Chondrocyte (in vitro differentiated cells): ENCODE results near the gene ZSCAN20. TPM values are rescaled to one million over a fixed set of nuclear protein-coding genes. Genes with fewer than 3 reads are reported as not detected.

Experiments
- DNase-seq: peaks from one replicate; pipeline ENCODE4 v3.0.0; 2021; ENCODE audit warnings: mixed read lengths, low spot score
- H3K27ac Mint-ChIP-seq: one replicate; pipeline ENCODE4 v1.8.0; 2021; ENCODE audit warnings: mild to moderate bottlenecking, moderate library complexity, mixed read lengths; ENCODE audit not compliant: unreplicated experiment
- H3K27me3 Mint-ChIP-seq: 2 replicates; pipeline ENCODE4 v1.8.0; 2021; ENCODE audit warnings: low read depth, mixed read lengths
- H3K36me3 Mint-ChIP-seq: 2 replicates; pipeline ENCODE4 v1.8.0; 2021; ENCODE audit warnings: low read depth, mixed read lengths
- H3K4me1 Mint-ChIP-seq: 2 replicates; pipeline ENCODE4 v1.8.0; 2021; ENCODE audit warnings: low read depth, mild to moderate bottlenecking, mixed read lengths
- H3K4me3 Mint-ChIP-seq: one replicate; pipeline ENCODE4 v1.8.0; 2021; ENCODE audit warnings: mild to moderate bottlenecking, moderate library complexity, mixed read lengths; ENCODE audit not compliant: unreplicated experiment
- H3K9me3 Mint-ChIP-seq: 2 replicates; pipeline ENCODE4 v1.8.0; 2021; ENCODE audit warnings: low read depth, mixed read lengths
- total RNA-seq: library from RNA; stranded (reverse); gene quantifications from 3 replicates; pipeline ENCODE4 v1.2.1, GENCODE V29; 2021
- TF ChIP-seq, protein P1 (sequence below): fragments of 200-600 bp; sonication (generic); IDR thresholded peaks from 2 replicates; pipeline ENCODE4 v1.5.0; 2021; ENCODE audit warnings: antibody characterized with exemption, mild to moderate bottlenecking, moderate library complexity

Gene ZSCAN20
- total RNA-seq, 1 donor from 2014 or later = 4.4 TPM

- no peaks in the 10 kb centered on the region for H3K36me3 Mint-ChIP-seq
- H3K4me1 Mint-ChIP-seq = peaks cover 38% of the 10 kb centered on the region
- no peaks in the 10 kb centered on the region for H3K27me3 Mint-ChIP-seq
- TF ChIP-seq, protein P1, sequence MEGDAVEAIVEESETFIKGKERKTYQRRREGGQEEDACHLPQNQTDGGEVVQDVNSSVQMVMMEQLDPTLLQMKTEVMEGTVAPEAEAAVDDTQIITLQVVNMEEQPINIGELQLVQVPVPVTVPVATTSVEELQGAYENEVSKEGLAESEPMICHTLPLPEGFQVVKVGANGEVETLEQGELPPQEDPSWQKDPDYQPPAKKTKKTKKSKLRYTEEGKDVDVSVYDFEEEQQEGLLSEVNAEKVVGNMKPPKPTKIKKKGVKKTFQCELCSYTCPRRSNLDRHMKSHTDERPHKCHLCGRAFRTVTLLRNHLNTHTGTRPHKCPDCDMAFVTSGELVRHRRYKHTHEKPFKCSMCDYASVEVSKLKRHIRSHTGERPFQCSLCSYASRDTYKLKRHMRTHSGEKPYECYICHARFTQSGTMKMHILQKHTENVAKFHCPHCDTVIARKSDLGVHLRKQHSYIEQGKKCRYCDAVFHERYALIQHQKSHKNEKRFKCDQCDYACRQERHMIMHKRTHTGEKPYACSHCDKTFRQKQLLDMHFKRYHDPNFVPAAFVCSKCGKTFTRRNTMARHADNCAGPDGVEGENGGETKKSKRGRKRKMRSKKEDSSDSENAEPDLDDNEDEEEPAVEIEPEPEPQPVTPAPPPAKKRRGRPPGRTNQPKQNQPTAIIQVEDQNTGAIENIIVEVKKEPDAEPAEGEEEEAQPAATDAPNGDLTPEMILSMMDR = no peak
- no peak overlapping the region for H3K27ac Mint-ChIP-seq
- no peak for DNase-seq
- H3K4me3 Mint-ChIP-seq = no peak overlapping the region
- H3K9me3 Mint-ChIP-seq = no peaks in the 10 kb centered on the region
Measured at GRCh38 chr1:33464552-33464951, 7.9 kb upstream of the ZSCAN20 start.

DNA sequence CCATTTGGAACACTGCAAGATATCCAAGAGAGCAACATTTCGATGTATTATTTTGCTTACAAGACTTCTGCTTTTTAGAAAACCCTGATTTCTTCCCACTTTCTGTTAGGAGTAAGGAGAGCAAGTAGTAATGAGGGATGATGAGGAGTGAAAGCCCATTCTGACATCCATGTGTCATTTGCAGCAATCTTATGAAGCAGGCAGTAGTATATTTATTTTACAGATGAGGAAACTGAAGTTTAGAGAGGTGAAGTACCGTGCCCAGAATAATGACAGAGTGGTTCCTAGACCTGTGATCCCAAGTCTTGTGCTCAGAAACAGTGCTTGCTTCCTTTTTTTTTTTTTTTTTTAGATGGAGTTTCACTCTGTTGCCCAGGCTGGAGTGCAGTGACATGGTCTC lies 7.1 kb upstream of the ZSCAN20 start:
- no peak for DNase-seq
- Mint-ChIP-seq H3K4me3 (no peak overlapping the region), H3K27me3 (no peaks in the 10 kb centered on the region), H3K36me3 (no peaks in the 10 kb centered on the region), H3K4me1 (peaks cover 32% of the 10 kb centered on the region), H3K27ac (no peak overlapping the region), H3K9me3 (no peaks in the 10 kb centered on the region)
- TF ChIP-seq, protein P1 = no peak

GRCh38 chr1:33466159-33466558 lies 6.3 kb upstream of the ZSCAN20 start:
- Mint-ChIP-seq H3K27me3 (no peaks in the 10 kb centered on the region), H3K27ac (no peak overlapping the region), H3K4me3 (no peak overlapping the region), H3K36me3 (no peaks in the 10 kb centered on the region), H3K4me1 (peaks cover 29% of the 10 kb centered on the region), H3K9me3 (no peaks in the 10 kb centered on the region)
- no peak for DNase-seq
- TF ChIP-seq, protein P1 = no peak

GRCh38 chr1:33468011-33468410 lies 4.4 kb upstream of the ZSCAN20 start:
- Mint-ChIP-seq H3K27me3 (no peaks in the 10 kb centered on the region), H3K4me1 (peaks cover 29% of the 10 kb centered on the region), H3K27ac (no peak overlapping the region), H3K4me3 (no peak overlapping the region), H3K9me3 (no peaks in the 10 kb centered on the region), H3K36me3 (no peaks in the 10 kb centered on the region)
- TF ChIP-seq, protein P1 = no peak
- DNase-seq = no peak

GRCh38 chr1:33468531-33468930 lies 3.9 kb upstream of the ZSCAN20 start:
- TF ChIP-seq, protein P1 = no peak
- Mint-ChIP-seq H3K36me3 (no peaks in the 10 kb centered on the region), H3K9me3 (no peaks in the 10 kb centered on the region), H3K27me3 (no peaks in the 10 kb centered on the region), H3K4me3 (no peak overlapping the region), H3K27ac (peak overlapping the region; percentile 37), H3K4me1 (peaks cover 32% of the 10 kb centered on the region)
- DNase-seq = no peak
